Activated naive CD4-positive, alpha-beta T cell treated with anti-CD3 and anti-CD28 coated beads for 36 hours (primary cell): ENCODE results near the gene GSKIP. TPM values are rescaled to one million over a fixed set of nuclear protein-coding genes. Genes with fewer than 3 reads are reported as not detected.

Source experiments
- CTCF ChIA-PET: fragments of 350-600 bp; sonication (Branson Sonifier 250); formaldehyde crosslinking; loops from one replicate; lab custom pipeline; 2021; ENCODE audit warnings: antibody characterized with exemption; lab: Charles Lee
- DNase-seq: peaks from one replicate; pipeline ENCODE4 v3.0.0-alpha.2; 2020
- H3K27ac Mint-ChIP-seq: one replicate; pipeline ENCODE4 v1.8.0; 2021; ENCODE audit warnings: mild to moderate bottlenecking, mixed read lengths
- H3K27me3 Mint-ChIP-seq: one replicate; pipeline ENCODE4 v1.8.0; 2021; ENCODE audit warnings: low read depth, mixed read lengths
- H3K36me3 Mint-ChIP-seq: one replicate; pipeline ENCODE4 v1.8.0; 2021; ENCODE audit warnings: low read depth, mixed read lengths
- H3K4me1 Mint-ChIP-seq: one replicate; pipeline ENCODE4 v1.8.0; 2021; ENCODE audit warnings: low read depth, mixed read lengths
- H3K4me3 Mint-ChIP-seq: one replicate; pipeline ENCODE4 v1.8.0; 2021; ENCODE audit warnings: mild to moderate bottlenecking, moderate library complexity, mixed read lengths
- H3K9me3 Mint-ChIP-seq: one replicate; pipeline ENCODE4 v1.8.0; 2021; ENCODE audit warnings: mixed read lengths
- intact Hi-C: fragments of 100-400 bp; cut with micrococcal nuclease; formaldehyde crosslinking; loops from one replicate; pipeline ENCODE4 v1.15.1; 2023
- total RNA-seq, 2 experiments: library from RNA; stranded (reverse); gene quantifications; one replicate each; pipeline ENCODE4 v1.2.3, GENCODE V29; 2021

The GSKIP gene
- total RNA-seq, 2 experiments from 2014 or later, result 17.8 to 20.4 TPM

DNA sequence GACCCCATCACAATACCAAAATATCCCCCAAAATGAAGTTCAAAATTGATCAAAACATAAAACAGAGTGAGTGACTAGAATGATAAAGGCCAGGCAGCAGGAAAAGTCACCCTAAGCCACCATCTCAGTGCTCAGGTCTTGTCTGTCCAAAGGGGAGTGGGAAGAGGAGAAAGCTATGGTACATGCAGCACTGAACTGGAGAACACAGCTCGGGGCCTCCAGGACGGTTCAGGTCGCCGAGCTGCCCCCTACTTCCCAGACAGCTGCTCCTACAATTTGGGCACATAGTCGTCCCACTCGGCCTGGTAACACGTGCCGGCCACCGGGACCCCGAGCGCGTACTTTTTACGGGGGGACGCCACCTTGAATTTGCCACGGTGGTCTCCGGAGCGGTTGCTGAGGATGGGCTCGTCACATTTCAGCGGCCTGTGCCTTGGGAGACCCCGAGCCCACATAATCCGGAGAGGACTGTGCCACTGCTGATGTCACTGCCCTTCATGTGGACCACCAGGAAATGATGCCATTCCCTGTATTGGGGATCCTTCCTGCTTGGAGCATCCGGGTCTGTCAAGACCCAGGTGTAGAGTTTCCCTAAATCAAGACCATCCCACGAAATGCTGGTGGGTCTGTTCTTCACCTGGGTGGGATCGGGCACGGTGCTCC is 60.3 kb downstream of the GSKIP start:
- CTCF ChIA-PET, result interaction anchor here (0.6 to 3.7 kb wide), 5 partner anchors 11 to 316 kb away, joined by 3 to 34 read pairs (median 3); no protein-coding TSS in a partner anchor
- DNase-seq, result no peak
- H3K4me3 Mint-ChIP-seq, result peak overlapping the region; percentile 64
- H3K27ac Mint-ChIP-seq, result no peak overlapping the region
- H3K36me3 Mint-ChIP-seq, result no peaks in the 10 kb centered on the region
- H3K4me1 Mint-ChIP-seq, result peaks cover 2% of the 10 kb centered on the region
- H3K27me3 Mint-ChIP-seq, result peaks cover 4% of the 10 kb centered on the region
- H3K9me3 Mint-ChIP-seq, result no peaks in the 10 kb centered on the region
- intact Hi-C loops, result loop anchor here (1.0 to 5.0 kb wide), 4 partner anchors 61 to 323 kb away; partner anchors contain the start of genes ATG2B and GSKIP

DNA sequence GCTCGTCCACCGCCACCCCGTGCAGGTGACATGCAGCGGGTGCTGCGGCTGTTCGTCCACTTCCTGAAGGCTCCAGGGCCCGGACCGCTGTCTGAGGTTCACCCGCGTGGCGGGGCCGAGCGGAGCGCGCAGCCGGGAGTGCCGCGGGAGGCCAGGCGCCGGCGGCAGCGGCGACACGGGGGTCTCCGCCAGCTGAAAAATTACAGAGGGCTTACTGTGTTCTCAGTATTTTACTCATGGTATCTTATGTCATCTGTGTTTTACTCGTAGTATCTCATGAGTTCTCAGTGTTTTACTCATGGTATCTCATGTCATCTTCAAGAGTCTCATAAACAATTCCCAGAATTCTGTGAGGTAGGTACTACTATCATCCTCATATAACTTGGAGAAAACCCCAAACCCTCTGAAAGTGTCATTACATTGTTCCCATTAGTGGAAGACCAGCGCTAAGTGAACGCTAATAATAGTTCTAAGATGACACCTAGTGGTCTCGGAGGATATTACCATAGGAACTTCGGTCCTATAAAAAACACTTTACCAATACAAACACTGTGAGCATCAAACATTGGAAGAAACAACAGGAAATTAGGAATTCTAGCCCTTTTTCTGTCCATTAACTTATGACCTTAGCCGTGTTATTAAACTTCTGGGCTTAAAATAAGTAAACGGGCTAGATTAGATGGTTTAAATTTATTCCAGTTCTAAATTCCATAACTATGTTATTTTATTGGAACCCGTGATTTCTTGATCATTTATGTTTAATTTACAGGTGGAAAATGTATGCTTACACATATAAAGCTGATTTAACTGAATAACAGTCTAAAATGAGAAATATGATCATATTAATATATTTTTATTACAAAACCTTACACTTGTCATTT is 61.0 kb downstream of the GSKIP start:
- CTCF ChIA-PET, result interaction anchor here (0.6 to 3.7 kb wide), 8 partner anchors 11 to 325 kb away, joined by 3 to 34 read pairs (median 4); no protein-coding TSS in a partner anchor
- Mint-ChIP-seq H3K27ac (no peak overlapping the region), H3K27me3 (peaks cover 4% of the 10 kb centered on the region), H3K4me3 (peak overlapping the region; percentile 64), H3K4me1 (peaks cover 2% of the 10 kb centered on the region), H3K36me3 (no peaks in the 10 kb centered on the region), H3K9me3 (no peaks in the 10 kb centered on the region)
- DNase-seq, result peak; percentile 33
- intact Hi-C loops, result loop anchor here (1.0 to 5.0 kb wide), 4 partner anchors 62 to 324 kb away; partner anchors contain the start of genes ATG2B and GSKIP

DNA sequence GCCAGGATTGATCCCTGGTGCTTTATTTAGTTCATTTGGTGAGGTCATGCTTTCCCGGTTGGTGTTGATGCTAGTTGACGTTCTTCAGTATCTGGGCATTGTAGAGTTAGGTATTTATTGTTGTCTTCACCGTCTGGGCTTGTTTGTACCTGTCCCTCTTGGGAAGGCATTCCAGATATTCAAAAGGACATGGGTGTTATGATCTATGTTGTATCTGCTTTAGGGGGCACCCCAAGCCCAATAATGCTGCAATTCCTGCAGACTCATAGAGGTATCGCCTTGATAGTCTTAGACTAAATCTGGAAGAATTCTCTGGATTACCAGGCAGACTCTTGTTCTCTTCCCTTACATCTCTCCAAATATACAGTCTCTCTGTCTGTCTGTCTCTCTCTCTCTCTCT is 70.7 kb downstream of the GSKIP start:
- H3K36me3 Mint-ChIP-seq, result no peaks in the 10 kb centered on the region
- no peak for DNase-seq
- intact Hi-C loops, result no loop called here
- no peaks in the 10 kb centered on the region for H3K9me3 Mint-ChIP-seq
- CTCF ChIA-PET, result no interaction called here
- no peak overlapping the region for H3K27ac Mint-ChIP-seq
- H3K4me3 Mint-ChIP-seq, result no peak overlapping the region
- no peaks in the 10 kb centered on the region for H3K4me1 Mint-ChIP-seq
- peaks cover 4% of the 10 kb centered on the region for H3K27me3 Mint-ChIP-seq

Other genes with a start within 250 kb of the GSKIP start
- under 1 TPM; 0.10 TPM for gene BDKRB2, start 158.7 kb upstream of the GSKIP start, total RNA-seq
- not detected for gene BDKRB1, start 107.3 kb upstream of the GSKIP start, total RNA-seq
- 10 to 100 TPM; 12.8 to 15.3 TPM for gene ATG2B, start 185 bp upstream of the GSKIP start, total RNA-seq
- gene AK7, start 28.6 kb downstream of the GSKIP start, total RNA-seq, result 1 to 10 TPM; 1.9 to 2.0 TPM
- 100 to 1,000 TPM; 162 to 181 TPM for gene PAPOLA, start 138.9 kb downstream of the GSKIP start, total RNA-seq